Osteoblast (primary cell): ENCODE measurements around the gene NCAPD2. TPM values are rescaled to one million over a fixed set of nuclear protein-coding genes. Genes with fewer than 3 reads are reported as not detected.
"Not testable (repeated sequence)": the region's sequence is repeated elsewhere in the genome, so short reads cannot be mapped to it uniquely, and the experiment has no call there.

ENCODE experiments used
- DNase-seq: peaks from one replicate; pipeline ENCODE4 v3.0.0; 2011; ENCODE audit warnings: low spot score, mixed read lengths; ENCODE audit not compliant: insufficient read length; ENCODE audit errors: missing footprints
- H2AFZ ChIP-seq: 2 replicates; pipeline ENCODE4 v1.6.0; 2011; ENCODE audit warnings: mild to moderate bottlenecking, low read length
- H3K27ac ChIP-seq: 2 replicates; pipeline ENCODE4 v1.5.1; 2011; ENCODE audit warnings: mild to moderate bottlenecking, low read depth, low read length, moderate library complexity
- H3K27me3 ChIP-seq: 2 replicates; pipeline ENCODE4 v1.6.0; 2012; ENCODE audit warnings: mild to moderate bottlenecking, control low read depth, inconsistent platforms, low read length, moderate library complexity; ENCODE audit not compliant: insufficient read depth
- H3K36me3 ChIP-seq: 2 replicates; pipeline ENCODE4 v1.5.1; 2011; ENCODE audit warnings: mild to moderate bottlenecking, low read length, control low read depth, moderate library complexity; ENCODE audit not compliant: insufficient read depth
- H3K4me1 ChIP-seq: 2 replicates; pipeline ENCODE4 v1.5.1; 2011; ENCODE audit warnings: mild to moderate bottlenecking, low read length, control low read depth, moderate library complexity; ENCODE audit not compliant: insufficient read depth
- H3K4me2 ChIP-seq: 2 replicates; pipeline ENCODE4 v1.6.0; 2011; ENCODE audit warnings: mild to moderate bottlenecking, low read length; ENCODE audit not compliant: insufficient read depth
- H3K4me3 ChIP-seq: fragments of 200-600 bp; sonication (generic); 3 replicates; pipeline ENCODE4 v1.5.1; 2012; ENCODE audit warnings: mild to moderate bottlenecking, low read length, inconsistent platforms; ENCODE audit not compliant: insufficient read depth
- H3K79me2 ChIP-seq: 2 replicates; pipeline ENCODE4 v1.6.0; 2012; ENCODE audit warnings: mild to moderate bottlenecking, low read length, control low read depth, inconsistent platforms; ENCODE audit not compliant: insufficient read depth
- H3K9me3 ChIP-seq: 2 replicates; pipeline ENCODE4 v1.5.1; 2011; ENCODE audit warnings: low read depth, low read length, control low read depth
- H4K20me1 ChIP-seq: 2 replicates; pipeline ENCODE4 v1.6.0; 2012; ENCODE audit warnings: mild to moderate bottlenecking, low read length, control low read depth; ENCODE audit not compliant: insufficient read depth
- total RNA-seq: library from RNA; depleted of rRNA; stranded (reverse); fragments of >200 nt; gene quantifications from 2 replicates; pipeline ENCODE4 v1.2.3, GENCODE V29; 2012
- TF ChIP-seq, protein P1 (sequence below): IDR thresholded peaks from 2 replicates; pipeline ENCODE4 v1.5.1; 2011; ENCODE audit warnings: mild to moderate bottlenecking, low read depth, low read length, moderate library complexity; ENCODE audit errors: extremely low read depth

Gene NCAPD2
- total RNA-seq, 1 donor = 21.0 TPM

DNA sequence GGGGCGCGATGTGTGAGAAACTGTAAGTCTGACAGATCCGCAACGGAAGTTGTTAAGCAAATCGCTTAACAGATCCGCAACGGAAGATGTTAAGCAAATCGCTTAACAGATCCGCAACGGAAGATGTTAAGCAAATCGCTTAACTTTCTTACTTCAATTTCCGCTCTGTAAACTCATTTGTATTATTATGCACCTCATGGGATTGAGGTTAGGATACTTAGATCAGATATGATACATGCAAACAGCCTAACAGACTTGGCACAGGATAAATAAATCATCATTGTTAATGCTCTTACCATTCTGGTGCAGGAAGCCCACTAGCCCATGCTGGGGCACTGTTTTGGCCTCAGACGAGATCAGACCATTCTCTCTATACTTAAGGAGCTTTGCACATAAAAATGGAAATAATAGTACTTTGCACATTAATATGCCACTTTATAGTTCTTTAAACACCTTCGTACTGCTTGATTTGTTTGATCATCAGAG lies 399 bp downstream of the NCAPD2 start:
- Histone ChIP-seq H3K9me3 (no peaks in the 10 kb centered on the region), H3K4me3 (peak overlapping the region; percentile 81), H3K27me3 (no peaks in the 10 kb centered on the region), H3K79me2 (peaks cover 48% of the 10 kb centered on the region), H3K4me1 (peaks cover 21% of the 10 kb centered on the region), H2AFZ (peak overlapping the region; percentile 88), H3K27ac (peak overlapping the region; percentile 55), H3K36me3 (peaks cover 29% of the 10 kb centered on the region), H3K4me2 (peak overlapping the region; percentile 100), H4K20me1 (no peaks in the 10 kb centered on the region)
- TF ChIP-seq, protein P1, sequence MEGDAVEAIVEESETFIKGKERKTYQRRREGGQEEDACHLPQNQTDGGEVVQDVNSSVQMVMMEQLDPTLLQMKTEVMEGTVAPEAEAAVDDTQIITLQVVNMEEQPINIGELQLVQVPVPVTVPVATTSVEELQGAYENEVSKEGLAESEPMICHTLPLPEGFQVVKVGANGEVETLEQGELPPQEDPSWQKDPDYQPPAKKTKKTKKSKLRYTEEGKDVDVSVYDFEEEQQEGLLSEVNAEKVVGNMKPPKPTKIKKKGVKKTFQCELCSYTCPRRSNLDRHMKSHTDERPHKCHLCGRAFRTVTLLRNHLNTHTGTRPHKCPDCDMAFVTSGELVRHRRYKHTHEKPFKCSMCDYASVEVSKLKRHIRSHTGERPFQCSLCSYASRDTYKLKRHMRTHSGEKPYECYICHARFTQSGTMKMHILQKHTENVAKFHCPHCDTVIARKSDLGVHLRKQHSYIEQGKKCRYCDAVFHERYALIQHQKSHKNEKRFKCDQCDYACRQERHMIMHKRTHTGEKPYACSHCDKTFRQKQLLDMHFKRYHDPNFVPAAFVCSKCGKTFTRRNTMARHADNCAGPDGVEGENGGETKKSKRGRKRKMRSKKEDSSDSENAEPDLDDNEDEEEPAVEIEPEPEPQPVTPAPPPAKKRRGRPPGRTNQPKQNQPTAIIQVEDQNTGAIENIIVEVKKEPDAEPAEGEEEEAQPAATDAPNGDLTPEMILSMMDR = peak; percentile 22
- no peak for DNase-seq

DNA sequence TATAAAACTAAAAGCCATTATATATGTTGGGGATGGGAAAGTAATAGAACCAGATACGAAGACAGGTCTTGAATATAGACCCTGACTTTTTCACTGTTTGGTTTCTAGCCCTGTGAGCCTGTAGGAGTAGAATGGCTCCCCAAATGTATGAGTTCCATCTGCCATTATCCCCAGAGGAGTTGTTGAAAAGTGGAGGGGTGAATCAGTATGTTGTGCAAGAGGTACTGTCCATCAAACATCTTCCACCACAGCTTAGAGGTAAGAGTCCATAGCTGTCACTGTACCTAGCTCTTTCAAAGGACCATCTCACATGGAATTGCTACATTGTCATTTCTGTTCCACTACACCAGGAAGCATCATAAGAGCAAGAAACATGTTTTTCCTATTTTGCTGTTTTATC lies 1.1 kb downstream of the NCAPD2 start:
- Histone ChIP-seq H3K27me3 (no peaks in the 10 kb centered on the region), H3K27ac (peak overlapping the region; percentile 55), H4K20me1 (no peaks in the 10 kb centered on the region), H2AFZ (peak overlapping the region; percentile 88), H3K36me3 (peaks cover 30% of the 10 kb centered on the region), H3K4me1 (peaks cover 21% of the 10 kb centered on the region), H3K4me2 (peak overlapping the region; percentile 100), H3K79me2 (peaks cover 50% of the 10 kb centered on the region), H3K4me3 (peak overlapping the region; percentile 81), H3K9me3 (no peaks in the 10 kb centered on the region)
- DNase-seq = no peak
- TF ChIP-seq, protein P1 = no peak

GRCh38 chr12:6497291-6497690 lies 3.4 kb downstream of the NCAPD2 start:
- Histone ChIP-seq H3K79me2 (peaks cover 62% of the 10 kb centered on the region), H3K36me3 (peaks cover 36% of the 10 kb centered on the region), H3K4me1 (peaks cover 16% of the 10 kb centered on the region)
- not testable (repeated sequence) for H3K27me3 ChIP-seq, H3K9me3 ChIP-seq, H3K27ac ChIP-seq, H4K20me1 ChIP-seq, H3K4me3 ChIP-seq, DNase-seq, H3K4me2 ChIP-seq, H2AFZ ChIP-seq

- H3K27me3 ChIP-seq = no peaks in the 10 kb centered on the region
- TF ChIP-seq, protein P1 = no peak
- no peaks in the 10 kb centered on the region for H4K20me1 ChIP-seq
- no peak overlapping the region for H3K4me3 ChIP-seq
- peaks cover 54% of the 10 kb centered on the region for H3K36me3 ChIP-seq
- no peak overlapping the region for H3K4me2 ChIP-seq
- H3K9me3 ChIP-seq = no peaks in the 10 kb centered on the region
- H2AFZ ChIP-seq = no peak overlapping the region
- no peak overlapping the region for H3K27ac ChIP-seq
- no peak for DNase-seq
- H3K79me2 ChIP-seq = peaks cover 61% of the 10 kb centered on the region
- peaks cover under 1% of the 10 kb centered on the region for H3K4me1 ChIP-seq
These were observed 6.6 kb downstream of the NCAPD2 start for GRCh38 chr12:6500466-6500865.
